ENCODE results near the gene NOS1AP.
A peak's percentile ranks its signal among the peaks of the same experiment; 100 is the strongest.
"Not testable (repeated sequence)": the region's sequence is repeated elsewhere in the genome, so short reads cannot be mapped to it uniquely, and the experiment has no call there.

NOS1AP gene

DNA sequence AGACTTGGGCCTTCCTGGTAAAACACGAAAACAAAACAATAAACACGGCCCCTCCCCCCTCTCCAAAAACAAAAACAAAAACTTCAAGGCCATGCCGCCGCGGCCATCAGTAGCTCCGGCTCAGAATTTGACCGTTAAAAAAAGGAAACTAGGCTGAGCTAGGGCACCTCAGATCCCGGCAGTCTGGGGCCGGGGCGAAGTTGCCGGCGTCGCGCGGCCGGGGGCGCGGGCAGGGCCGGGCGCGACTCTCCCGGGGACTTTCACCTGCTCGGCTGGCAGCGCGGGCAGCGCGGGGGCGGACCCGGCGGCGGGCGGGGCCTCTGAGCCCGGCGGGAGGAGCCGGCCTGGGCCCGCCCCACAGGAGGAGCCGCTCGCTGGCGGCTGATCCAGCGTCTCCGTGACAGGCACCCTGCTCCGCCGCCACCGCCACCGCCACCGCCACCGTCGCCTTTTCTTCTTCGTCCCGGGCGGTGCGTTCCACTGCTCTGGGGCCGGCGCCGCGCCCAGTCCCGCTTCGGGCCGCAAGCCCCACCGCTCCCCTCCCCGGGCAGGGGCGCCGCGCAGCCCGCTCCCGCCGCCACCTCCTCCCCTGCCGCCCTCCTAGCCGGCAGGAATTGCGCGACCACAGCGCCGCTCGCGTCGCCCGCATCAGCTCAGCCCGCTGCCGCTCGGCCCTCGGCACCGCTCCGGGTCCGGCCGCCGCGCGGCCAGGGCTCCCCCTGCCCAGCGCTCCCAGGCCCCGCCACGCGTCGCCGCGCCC, at the start of gene NOS1AP:
NOS1AP (plus strand) TSS at position 358 of the 760 bp plus-strand sequence. CDS start 487 bp downstream, outside the sequence.
- peak; percentile 48 to 76 for DNase-seq (ENCODE audit: low read depth in 2 of 2)

DNA sequence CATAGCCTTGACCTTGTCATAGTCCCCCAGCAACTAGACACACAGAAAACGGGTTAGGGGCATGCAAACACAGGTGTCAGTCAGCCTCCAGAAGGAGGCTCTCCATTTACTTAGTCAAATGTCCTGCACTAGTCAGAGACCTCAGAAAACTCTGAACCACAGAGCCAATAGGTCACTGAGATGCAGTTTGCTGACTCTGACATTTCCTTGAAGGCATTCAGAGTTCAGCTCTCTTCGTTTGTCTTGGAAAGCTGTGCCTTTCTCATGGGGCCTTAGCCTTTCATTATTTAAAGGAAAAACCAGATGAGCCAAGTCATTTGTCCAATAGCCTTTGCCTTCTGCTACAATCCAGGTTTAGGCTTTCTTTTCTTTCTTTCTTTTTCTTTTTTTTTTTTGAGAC, 49.3 kb upstream of the NOS1AP start:
- no peak for DNase-seq (ENCODE audit: low read depth in 2 of 2)

DNA sequence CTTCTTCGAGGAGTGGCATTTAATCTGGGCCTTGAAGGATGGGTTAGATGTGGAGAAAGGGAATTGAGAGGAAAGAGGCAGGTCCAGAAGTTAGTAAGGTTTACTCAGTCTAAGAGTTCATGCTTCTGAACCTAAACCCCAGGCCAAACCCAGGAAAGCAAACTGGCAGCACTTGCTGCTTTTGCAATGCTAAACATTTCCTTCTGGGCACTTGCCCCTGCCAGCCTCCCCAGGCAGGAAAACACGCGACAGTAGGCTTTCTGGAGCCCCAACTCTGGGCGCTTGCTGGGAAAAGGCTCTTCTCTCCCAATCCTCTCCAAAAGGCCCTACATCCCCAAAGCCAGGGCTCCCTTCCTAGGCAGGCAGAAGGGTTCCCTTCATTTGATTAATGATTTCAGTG, 48.4 kb upstream of the NOS1AP start:
- DNase-seq (ENCODE audit: low read depth in 2 of 2) = no peak

DNA sequence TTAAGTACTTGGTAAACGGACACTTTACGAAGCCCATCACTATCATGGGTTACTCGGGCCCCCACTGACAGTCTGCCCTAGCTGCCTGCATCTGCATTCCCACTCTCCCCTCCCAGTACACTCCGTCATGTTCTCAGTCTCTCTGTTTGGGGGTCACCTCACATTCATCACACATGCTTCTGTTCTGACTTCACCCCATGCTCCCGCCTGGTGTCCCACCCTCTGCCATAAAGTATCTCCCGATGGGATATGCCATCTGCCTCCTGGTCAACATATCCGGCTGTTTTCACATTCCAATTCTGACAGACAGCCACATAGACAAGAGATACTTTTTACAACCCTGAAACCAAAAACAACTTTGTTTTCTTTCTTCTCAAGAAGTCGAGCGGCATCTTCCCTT, 46.9 kb upstream of the NOS1AP start:
- no peak for DNase-seq (ENCODE audit: low read depth in 2 of 2)

DNA sequence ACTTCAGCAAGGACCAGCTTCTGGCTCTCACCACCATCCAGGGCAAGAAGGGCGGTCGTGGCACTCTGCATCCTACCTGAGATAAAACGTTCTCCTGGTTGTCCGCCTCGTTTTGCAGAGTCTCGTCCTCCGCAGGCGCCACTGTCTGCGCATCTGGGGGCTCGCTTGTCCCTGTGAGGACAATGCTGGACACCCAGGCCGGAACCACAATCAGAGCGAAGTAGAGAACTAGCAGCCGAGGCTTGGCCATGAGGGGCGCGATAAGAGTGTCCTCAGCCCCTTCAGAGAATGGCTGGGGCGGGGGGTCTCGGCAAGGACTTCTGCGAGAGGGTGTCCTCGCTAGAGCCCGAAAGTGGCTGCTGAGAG, 46.3 kb upstream of the NOS1AP start:
- no peak for DNase-seq (ENCODE audit: low read depth in 2 of 2)

DNA sequence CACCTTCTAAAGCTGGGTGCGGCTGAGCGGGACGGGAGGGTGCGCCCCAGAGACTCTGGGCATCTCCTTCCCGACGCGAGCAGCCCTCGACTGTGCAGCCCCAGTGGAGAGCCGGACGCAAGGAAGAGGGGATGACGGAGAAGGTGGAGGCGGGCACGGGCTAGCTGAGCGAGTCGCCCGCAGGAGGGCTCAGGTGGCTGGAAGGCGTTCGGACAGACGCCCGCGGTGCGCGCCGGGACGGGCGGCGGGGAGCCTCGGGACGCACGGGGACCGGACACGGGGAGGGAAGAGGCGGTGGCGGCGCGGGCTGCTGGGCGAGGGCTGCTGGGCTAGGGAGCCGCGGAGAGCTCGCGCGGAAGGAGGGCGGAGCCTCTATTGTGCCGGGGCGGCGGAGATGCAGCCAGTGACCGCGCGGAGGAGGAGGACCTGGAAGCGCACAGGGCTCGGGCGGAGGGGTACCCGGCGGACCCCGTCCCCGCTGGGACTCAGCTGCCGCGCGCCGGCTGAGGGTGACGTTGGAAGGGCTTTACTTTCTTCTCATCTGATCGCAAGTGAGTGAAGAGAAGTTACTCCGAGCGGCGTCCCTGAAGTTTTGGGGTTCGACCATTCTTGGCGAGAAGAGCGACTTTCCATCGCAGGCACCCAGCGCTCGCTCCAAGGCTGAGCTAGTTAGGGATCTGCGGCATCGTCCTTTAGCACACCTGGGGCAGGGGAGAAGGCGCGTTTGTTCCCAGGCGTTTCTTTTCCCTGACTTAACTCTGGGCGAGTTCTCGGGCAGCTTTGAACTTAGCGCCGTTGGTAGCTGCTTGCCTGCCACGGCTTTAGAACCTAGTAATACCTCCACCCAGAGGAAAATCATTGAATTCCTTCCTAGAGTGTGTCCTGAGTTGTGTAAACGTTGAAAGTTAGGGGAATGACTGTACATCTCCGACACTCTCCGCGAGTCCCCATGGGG, 45.7 kb upstream of the NOS1AP start, which contains the start of gene OLFML2B:
OLFML2B (minus strand) TSS at position 323 of the 955 bp plus-strand sequence. CDS start 439 bp downstream, outside the sequence.
- DNase-seq (ENCODE audit: low read depth in 2 of 2) = peak in 1 of 2 donors; percentile 31

DNA sequence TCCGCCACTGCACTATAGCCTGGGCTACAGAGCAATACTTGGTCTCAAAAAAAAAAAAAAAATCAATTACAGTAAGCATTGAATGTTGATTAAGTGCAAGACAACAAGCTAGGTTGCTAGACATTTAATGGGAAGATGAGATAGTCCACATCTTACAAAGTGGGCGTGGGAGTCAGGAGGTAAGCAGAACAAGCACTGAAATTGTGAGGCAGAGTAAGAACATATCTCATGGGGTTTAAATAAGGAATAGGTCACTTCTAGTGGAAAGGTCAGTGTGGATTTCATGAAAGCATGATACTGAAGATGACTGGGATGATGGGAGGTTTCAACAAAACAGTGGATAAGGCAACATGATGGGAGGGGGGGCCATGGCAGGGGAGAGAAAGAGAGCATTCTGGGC, 44.0 kb upstream of the NOS1AP start:
- DNase-seq (ENCODE audit: low read depth in 2 of 2) = no peak

DNA sequence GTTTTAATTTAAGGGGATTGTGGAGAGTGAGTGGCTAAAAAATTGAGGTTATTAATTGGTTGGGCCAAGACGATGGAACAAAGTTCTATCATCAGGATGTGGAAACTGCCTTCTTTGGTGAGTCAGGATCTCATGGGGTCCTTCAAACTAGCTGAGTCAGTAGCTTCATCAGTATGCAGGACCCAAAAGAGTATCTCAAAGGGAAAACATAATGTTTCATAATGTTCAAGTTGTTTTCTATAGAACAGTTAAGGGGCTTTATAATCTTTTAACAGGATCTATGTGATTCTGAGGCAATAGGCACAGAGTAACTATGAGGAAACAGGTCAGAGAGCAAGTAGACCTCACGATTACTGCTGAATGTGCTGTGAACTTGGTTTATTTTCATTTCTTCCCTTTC, 42.6 kb upstream of the NOS1AP start:
- no peak for DNase-seq (ENCODE audit: low read depth in 2 of 2)

DNA sequence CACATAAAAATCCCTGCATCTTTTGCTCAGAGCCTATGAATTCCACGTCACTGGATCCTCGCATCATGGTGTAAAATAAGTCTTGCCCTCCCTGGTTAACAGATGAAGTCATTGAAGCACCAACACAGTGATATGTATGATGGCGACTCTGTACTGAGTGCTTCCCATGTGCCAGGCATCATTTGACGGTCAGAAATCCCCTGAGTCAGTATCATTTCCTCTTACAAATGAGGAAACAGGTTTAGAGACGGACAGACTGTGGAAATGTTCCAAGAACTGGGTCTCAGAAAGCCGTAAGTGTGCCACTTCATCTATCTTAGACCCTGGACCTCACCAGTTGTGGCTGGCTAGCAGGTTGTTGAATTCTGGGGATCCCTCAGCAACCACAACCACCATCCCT, 40.8 kb upstream of the NOS1AP start:
- no peak for DNase-seq (ENCODE audit: low read depth in 2 of 2)

DNA sequence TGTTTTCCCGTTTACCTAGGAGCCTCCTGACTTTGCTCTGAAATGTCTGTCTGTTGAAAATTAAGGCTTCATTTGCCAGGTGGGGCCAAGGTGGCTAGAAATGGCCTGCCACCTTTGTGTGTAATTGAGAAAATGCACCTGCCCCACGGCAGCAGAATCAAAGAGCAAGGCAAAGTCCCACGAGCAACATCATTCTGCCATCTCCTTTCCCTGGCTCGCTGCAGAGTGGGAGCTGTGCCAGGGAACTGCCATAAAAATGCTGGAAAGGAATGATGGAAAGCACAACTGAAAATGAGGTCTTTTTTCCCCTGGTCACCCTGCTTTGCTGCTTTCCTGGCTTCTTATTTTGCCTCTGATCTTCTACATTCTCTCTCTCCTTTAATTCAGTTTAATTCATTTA, 40.3 kb upstream of the NOS1AP start:
- no peak for DNase-seq (ENCODE audit: low read depth in 2 of 2)

DNA sequence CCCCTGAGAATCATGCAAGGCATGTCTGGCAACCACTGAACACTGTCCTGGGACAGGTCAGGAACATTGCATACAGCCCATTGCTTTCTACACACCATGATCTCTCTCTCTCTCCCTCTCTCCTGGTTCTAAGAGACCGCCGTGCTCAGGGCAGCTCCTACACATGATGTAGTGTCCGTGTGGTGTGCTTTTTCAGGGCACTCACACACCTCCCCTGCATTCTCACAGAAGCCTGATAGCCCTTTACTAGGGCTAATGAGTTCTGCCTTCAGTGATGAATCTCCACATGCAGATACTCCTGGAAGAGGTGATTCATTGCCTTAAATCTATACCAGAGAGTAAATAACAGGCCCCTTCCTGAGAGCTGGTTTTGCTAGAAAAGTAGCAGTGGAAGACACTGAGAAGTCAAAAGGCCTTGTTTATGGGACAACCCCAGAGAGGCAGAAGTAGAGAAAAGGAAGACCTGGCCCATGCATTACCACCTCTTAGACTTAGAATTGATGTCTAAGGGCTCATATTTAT, 38.7 kb upstream of the NOS1AP start:
- no peak for DNase-seq (ENCODE audit: low read depth in 2 of 2)

DNA sequence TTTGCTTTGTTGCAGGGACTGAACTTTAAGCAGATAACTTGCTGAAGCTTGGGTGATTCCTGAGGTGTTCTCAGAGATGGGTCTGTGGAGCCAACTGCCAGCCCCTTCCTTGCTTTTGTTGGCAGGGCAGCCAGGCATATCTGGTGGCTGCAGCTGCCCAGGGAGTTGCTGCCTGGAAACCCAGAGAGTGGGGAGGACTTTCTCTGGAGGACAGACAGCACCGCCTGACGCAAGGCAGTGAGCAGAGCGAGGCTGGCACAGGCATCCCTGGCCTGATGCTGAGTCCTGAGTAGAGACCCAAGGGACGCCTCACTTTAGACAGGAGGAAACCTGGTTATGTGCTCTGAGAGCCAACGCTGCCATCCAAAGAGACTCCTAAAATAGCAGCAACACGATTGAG, 36.1 kb upstream of the NOS1AP start:
- DNase-seq (ENCODE audit: low read depth in 2 of 2) = no peak

DNA sequence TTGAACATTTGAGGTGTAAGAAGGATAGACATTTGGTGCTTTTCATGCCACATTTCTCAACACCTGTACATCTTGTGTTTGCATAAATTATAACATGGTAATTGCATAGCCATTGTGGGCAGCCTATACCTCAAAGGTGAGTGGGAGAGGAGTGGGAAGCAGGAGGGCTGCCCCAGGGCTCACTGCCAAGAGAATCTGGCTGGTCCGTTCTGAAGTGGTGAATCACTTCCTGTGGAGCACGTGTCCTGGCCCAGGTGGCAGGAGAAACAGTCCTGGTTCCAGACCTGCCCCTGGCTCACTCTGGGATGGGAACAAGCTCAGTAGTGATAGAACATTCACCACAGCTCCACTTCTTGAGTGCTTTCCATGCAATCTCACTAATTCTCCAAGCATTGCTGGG, 34.2 kb upstream of the NOS1AP start:
- no peak for DNase-seq (ENCODE audit: low read depth in 2 of 2)

DNA sequence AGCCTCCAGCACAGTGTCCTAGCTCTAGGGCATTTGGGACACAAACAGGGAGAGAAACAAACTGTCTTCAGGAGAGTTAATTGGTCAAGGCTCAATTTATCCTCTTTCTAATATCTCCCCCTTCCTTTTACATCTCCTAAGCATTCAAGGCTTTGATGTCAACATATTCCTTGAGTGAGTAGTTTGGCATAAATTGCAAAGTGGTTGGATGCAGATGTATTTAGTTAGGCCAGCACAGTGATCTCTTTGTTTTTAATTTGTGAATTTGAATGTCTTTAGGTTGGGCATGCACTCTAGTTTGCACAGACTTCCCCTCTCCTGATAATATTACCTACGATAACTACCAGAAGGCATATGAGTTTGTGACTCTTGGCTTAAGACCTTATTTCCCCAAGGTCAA, 33.3 kb upstream of the NOS1AP start:
- no peak for DNase-seq (ENCODE audit: low read depth in 2 of 2)

DNA sequence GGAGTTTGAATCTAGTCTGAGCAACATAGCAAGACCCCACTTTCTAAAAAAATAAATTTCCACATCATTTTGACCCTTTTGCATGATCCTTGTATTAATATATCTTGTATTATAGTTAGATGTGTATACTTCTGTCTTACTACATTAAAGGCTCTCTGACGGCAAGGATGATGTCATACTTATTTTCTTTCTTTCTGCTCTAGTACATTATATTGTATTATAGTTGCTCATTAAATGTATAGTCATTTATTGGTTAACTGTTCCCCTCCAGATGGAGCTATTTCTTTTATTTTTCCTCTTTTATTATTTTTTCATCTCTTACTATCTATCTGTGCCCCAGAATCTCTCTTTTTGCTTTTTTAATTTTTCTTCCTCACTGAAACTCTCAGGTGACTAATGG, 30.9 kb upstream of the NOS1AP start:
- DNase-seq (ENCODE audit: low read depth in 2 of 2) = no peak

DNA sequence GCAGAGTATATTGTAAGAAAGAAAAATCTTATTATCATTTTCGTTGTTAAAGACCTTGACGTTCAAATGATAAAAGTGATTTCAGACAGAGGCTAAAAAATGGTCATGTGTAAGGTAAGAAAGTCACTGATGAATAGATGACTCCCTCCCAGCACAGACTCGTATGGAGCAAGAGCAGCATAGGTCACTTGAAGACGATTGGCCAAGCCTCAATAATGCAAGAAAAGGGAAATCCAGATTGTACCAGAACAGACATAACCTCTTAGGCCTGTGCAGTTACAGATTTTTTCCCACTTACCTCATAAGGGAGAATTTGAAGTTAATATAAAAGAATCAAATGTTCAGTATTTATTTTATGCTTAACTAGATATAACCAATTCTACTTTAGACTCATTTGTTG, 29.5 kb upstream of the NOS1AP start:
- DNase-seq (ENCODE audit: low read depth in 2 of 2) = no peak

DNA sequence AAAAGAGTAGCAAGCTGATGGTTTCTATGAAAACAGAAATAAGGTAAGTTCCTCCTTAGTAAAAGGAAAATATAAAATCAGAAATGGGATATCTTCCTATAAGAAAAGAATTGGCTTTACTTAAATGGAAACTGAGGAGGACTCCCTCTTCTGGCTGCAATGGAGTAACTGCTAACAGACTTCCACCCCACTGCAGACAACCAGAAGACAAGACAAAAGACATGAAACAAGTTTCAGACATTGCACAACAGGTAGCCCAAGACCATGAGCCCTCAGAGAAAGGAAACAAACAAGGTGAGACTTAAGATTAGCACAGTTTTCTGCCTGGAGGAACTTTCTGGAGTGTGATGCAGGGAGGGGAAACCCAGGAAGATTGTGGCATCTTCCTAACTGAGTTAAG, 28.8 kb upstream of the NOS1AP start:
- no peak for DNase-seq (ENCODE audit: low read depth in 2 of 2)

DNA sequence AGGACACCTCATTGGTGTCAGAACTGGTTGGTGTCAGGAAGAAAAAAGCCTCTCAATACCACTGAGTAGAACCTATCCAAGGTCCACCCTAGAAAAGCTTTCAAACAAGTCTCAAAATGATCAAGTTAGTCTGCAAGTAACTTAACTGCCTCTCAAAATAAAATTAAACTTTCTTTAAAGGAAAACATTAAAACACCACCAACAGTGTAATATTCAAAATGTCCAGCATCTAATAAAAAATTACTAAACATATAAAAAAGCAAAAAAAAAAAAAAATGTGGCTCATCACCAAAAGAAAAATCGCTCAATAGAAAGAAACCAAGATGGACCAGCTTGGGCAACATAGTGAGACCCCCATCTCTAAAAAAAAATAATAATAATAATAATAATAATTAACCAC, 27.1 kb upstream of the NOS1AP start:
- DNase-seq (ENCODE audit: low read depth in 2 of 2) = no peak

DNA sequence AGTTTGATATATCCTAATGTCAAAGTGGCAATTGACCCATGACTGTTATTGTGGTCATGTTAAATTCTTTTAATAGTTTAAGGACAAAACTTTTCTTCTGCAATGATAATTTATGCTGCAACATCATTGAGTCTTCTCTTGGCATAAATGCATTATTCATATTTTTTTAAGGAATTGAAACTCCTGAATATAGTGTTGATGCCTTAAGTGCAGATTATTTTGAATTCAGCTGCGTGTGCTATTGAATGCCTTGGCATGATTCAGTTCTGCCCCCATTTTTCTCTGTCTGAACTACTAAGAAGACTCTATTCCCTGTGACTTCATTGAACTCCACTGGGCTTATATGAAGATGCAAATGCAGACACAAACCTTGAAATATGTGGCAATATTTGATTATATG, 22.6 kb upstream of the NOS1AP start:
- no peak for DNase-seq (ENCODE audit: low read depth in 2 of 2)

DNA sequence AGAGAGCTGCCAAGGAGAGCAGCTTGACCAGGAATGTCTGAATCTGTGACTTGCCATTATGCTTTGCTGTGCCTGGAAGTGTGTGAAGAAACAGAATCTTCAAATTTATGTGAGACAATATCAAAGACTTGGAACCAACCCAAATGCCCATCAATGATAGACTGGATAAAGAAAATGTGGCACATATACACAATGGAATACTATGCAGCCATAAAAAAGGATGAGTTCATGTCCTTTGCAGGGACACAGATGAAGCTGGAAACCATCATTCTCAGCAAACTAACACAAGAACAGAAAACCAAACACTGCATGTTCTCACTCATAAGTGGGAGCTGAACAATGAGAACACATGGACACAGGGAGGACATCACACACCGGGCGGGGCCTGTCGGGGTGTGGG, 15.5 kb upstream of the NOS1AP start:
- DNase-seq (ENCODE audit: low read depth in 2 of 2) = not testable (repeated sequence)

DNA sequence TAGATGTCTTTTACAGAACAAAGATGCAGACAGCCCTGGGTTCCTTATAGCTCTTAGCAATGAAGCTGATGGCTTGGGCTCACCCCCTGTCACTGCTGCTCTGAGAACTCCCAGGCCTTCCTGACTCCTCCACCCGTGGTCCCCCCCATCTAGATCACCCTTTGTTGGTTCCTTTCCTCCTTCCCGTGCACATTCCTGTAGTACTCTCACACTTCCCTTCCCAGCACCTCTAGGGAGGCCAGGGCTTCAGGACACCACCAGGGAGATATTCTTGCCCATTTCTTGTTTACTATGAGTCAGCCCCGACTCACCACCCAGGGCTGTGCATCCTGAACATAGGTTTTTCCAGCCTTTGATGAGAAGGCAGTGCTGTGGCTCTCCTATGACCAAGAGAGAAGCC, 14.4 kb upstream of the NOS1AP start:
- no peak for DNase-seq (ENCODE audit: low read depth in 2 of 2)

DNA sequence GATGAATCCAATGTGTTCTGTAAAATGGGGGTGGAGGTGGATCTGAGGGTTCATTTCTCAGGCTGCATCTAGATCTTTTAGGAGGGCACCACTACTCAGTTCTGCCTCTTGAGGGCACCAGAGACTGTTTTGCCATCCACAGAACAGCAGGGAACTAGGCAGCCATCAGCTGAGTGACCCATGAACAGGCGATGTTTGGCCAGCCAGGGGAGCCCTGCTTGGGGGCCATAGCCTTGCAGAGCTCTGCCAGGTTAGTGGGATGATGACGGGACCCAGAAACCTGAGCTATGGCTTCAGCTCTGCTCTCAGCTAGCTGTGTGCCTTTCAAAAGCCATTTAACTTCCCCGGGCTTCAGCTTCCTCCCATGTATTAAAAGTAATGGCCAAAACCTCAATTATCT, 13.4 kb upstream of the NOS1AP start:
- peak in 1 of 2 donors; percentile 35 for DNase-seq (ENCODE audit: low read depth in 2 of 2)

DNA sequence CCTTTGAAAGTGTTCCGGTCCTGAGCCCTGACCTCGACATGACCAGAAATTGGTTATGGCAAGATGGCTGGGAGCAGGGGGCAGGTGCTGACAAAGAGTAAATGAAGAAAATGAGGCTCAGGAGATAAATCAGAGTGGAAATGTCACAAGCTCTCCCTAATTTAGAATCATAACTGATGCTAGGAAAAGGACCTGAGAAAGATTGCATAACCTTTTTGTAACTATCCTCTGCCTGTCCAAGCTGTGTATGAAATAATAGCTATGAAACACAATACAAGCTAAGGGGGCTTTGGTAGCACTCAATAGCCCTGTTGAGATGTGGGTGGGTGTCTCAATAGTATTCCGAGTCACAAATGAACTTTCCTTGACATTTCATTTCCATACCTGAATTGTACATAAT, 12.9 kb upstream of the NOS1AP start:
- no peak for DNase-seq (ENCODE audit: low read depth in 2 of 2)

All from stimulated activated CD4-positive, alpha-beta T cell treated with anti-CD3 and anti-CD28 coated beads, Interleukin-15, amount 100 ng/mL, for 48 hours (primary cell).